ENCODE measurements around the gene GPLD1. TPM values are rescaled to one million over a fixed set of nuclear protein-coding genes. Genes with fewer than 3 reads are reported as not detected.

GPLD1 gene
- total RNA-seq, 5 donors from 2014 or later (not counting 1 experiment from before 2014, with no cell fraction given), result 0.50 to 1.5 (median 1.4) TPM

Other genes with a start within 250 kb of the GPLD1 start
- gene DCDC2, start 131.5 kb downstream of the GPLD1 start, total RNA-seq, result under 1 TPM in 4 of 5 donors, not detected in 1; 0.09 to 0.58 (median 0.13) TPM
- gene MRS2, start 86.6 kb downstream of the GPLD1 start, total RNA-seq, result 10 to 100 TPM in 4 of 5 donors, 1 to 10 TPM in 1; 8.1 to 25.3 (median 20.9) TPM
- gene ALDH5A1, start 5.4 kb upstream of the GPLD1 start, total RNA-seq, result 10 to 100 TPM in 4 of 5 donors, 1 to 10 TPM in 1; 4.8 to 15.2 (median 11.7) TPM
- gene KIAA0319, start 156.6 kb upstream of the GPLD1 start, total RNA-seq, result under 1 TPM in 3 of 5 donors, not detected in 2; 0.03 to 0.07 (median 0.03) TPM
- 10 to 100 TPM; 45.7 to 56.5 (median 50.8) TPM for gene TDP2, start 177.3 kb upstream of the GPLD1 start, total RNA-seq
- 10 to 100 TPM in 2 of 5 donors, 1 to 10 TPM in 3; 4.2 to 10.9 (median 9.5) TPM for gene ACOT13, start 177.5 kb upstream of the GPLD1 start, total RNA-seq
- gene C6orf62, start 229.6 kb upstream of the GPLD1 start, total RNA-seq, result 100 to 1,000 TPM; 114 to 146 (median 135) TPM